Stimulated activated CD4-positive, alpha-beta T cell treated with anti-CD3 and anti-CD28 coated beads, Interleukin-1b, Interleukin-23, amount 100 ng/mL, for 24 hours (primary cell): ENCODE measurements around the gene SPECC1L.

Experiments
- DNase-seq, 4 experiments: peaks; one replicate each; pipeline ENCODE4 v3.0.0-alpha.2; 2020; ENCODE audit warnings: low read depth in 4 of 4, low spot score in 1 of 4

SPECC1L gene

DNA sequence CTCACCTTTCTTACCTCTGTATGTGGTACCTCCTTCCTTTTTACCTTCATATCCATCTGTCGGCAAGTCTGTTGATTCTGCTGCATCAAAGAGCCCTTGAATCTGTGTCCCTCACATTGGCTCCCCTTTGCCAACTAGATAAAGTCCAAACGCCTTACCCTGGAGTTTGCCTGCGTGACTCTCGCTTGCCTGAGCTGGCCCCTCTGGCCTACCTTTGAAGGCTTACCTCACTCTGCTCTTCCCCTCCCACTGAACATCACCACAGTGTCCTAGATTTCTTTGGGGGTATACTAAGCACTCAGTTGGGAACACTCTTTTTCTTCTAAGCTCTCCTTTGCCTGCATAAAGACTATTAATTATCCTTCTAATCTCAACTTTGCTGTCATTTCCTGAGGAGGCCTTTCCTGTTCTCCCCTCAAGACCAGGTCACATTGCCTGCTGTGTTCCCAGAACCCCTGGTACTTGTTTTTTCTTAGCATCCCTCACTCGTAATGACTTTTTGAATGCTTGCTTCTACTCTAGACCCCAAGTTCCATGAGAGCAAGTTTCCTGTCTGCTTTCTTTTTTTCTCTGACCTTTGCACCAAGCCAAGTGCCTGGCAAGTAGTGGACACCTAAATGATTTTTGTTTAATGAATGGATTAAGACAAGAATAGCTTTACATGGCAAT, 89.0 kb downstream of the SPECC1L start:
- DNase-seq = no peak

DNA sequence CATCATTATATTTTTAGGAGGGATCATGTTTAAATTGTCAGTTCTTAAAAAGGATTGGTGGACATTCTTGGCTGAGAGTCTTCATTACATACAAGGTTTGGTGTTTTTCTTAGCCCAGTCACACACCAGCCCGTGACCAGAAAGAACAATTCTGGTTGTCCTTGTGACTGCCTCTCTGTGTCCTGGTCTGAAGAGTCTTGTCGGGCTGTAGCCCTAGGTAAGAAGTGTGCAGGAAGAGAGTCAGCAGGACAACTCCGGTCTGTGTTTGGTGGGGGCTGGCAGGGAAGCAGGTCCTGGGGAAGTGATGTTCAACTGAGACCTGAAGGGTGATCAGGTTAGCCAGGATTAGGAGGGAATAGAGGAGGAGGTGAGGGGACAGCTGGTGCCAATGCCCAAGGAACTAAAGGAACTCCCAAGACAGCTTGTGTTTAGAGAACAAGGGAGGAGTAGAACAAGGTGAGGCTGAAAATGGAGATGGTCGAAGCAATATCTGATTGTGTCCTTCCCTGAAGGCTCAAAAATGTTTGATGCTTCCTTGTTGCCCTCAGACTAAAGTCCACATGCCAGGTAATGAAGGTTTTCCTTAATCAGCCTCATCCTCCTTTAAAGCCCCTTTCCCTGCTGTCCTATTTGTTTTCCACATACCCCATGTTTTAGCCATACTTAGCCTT, 91.5 kb downstream of the SPECC1L start:
- no peak for DNase-seq

GRCh38 chr22:24363243-24363642, 92.6 kb downstream of the SPECC1L start:
- no peak for DNase-seq

- DNase-seq = no peak
Observed at GRCh38 chr22:24366701-24367100, 96.1 kb downstream of the SPECC1L start.

DNA sequence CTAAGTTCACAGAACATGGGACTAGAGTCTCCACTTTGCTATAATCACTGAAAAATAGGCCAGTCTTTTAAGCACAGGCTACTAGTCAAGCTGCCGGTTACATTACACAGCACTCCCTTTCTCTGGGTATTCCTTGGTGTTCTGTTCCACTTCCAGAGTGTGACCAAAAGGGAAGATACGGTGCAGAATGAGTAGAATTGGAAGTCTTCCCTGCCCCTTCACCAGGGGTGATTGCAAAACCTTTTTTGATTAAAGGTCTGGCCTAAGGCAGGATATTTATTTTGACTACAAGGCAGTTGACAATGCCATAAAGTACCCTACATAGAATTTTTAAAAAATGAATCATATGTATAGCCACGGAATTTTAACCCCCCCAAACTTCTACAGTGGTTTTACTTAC, 97.2 kb downstream of the SPECC1L start:
- DNase-seq = no peak

DNA sequence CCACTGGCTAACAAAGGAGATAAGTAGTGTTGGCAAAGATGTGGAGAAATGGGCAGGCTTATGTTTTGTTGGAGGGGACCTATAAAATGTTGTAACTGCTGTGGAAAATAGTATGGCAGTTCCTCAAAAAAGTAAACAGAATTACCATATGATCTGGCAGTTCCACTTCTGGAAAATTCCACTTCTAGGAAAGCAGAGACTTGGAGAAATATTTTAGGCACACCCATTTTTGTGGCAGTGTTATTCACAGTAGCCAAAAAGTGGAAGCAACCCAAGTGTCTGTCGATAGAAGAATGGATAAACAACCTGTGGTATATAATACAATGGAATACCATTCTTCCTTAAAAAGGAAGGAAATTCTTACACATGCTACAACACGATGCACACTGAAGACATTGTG, 99.8 kb downstream of the SPECC1L start:
- no peak for DNase-seq

DNA sequence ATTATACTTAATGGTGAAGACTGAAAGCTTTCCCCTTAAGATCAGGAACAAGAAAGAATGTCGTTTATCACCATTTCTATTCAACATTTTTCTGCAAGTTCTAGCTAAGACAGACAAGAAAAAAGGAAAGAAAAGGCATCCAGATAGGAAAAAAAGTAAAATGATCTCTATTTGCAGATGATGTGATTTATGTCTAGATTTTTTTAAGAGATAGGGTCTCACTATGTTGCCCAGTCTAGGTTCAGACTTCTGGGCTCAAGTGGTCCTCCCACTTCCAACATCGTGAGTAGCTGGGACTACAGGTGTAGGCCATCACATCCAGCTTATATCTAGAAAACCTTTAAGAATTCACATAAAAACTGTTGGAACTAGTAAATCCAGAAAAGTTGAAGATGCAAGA, 105.4 kb downstream of the SPECC1L start:
- DNase-seq = no peak

GRCh38 chr22:24376586-24376985, 106.0 kb downstream of the SPECC1L start:
- DNase-seq = no peak

- DNase-seq = no peak
Observed at GRCh38 chr22:24379536-24379935, 108.9 kb downstream of the SPECC1L start.

DNA sequence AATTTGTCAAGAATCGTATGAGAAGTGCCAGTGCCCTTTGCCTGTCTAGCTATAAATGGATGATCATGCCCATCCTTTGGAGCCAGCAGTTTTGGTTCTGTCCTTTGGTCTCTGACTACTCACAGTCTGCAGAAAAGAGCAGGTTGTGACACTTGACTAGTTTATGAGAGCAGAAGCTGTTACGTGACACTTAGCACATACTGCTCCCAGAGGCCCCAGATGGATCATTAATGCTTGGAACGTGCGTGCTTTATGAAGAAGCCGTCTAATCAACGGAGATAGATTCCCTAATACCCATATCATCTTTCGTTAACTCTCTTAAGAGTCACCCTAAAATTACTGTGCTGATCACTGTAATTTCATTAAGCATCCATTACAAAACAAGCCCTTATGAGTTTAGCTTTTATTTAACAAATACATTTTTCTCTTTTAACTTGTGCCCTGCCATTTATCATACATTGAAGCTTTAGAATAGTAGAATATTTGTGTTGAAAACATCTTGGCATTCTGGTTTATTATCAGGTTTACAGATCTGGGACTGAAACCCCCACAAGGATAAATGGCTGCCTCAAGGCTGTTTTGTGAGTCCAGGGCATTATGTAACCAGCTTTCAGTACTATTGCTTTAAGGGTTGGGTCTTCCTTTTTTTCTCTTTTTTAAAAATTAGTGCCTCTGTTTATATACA, 109.7 kb downstream of the SPECC1L start:
- DNase-seq = no peak

DNA sequence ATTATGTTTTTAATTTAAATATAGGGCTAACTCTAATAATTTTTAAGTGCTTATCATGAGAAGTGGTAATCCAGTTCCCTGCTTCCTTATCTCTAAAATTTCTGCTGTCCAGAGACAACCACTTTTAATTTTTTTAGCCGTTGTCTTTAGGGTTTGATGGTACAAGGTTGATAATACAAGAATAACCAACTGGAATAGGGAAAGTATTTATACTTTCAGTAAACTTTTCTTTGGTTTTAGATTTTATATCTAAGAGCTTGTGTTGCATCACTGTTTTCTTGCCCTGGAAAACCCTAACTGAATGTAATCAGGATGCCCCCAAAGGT, 110.2 kb downstream of the SPECC1L start:
- no peak for DNase-seq

GRCh38 chr22:24383061-24383460, 112.4 kb downstream of the SPECC1L start:
- DNase-seq = no peak

GRCh38 chr22:24384131-24384530, 113.5 kb downstream of the SPECC1L start:
- no peak for DNase-seq

DNA sequence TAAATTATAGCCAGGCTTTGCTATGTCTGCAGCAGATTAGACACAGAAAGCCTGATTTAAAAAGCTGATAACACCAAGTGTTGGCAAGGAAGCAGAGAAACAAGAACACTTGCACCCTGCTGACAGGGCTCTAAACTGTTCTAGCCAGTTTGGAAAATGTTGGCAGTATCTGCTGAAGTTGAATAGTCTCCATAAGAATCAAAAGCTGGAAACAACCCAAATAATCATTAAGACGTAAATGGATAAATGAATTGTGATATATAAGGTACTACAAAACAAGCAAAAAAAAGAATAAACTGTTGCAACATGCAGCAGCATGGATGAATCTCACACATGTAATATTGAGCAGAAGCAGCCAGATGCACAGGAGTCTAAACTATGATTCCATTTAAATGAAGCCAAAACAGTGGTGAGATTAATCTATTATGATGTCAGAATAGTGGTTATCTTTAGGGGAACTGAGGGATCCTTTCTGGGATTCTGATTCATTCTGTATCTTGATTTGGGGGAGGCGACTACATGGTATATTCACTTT, 116.4 kb downstream of the SPECC1L start:
- DNase-seq = no peak

DNA sequence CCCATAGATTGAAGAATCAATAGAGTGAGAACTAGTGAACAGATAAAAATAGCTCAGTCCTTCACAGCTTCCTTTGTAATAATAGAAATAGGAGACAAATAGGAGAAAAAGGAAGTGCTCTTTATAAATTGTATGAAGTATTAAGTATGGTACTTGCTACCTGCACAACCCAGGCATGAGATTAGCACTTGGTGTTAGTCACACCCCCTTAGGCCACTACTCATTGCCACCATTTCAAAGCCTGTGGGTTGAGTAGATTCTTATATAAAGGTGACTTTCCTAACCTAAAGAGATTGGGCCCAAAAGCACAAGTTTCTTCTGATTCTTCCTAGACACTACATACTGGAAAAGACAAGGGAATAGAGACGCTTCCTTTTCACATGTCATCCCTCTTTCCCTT, 119.0 kb downstream of the SPECC1L start:
- DNase-seq = no peak

DNA sequence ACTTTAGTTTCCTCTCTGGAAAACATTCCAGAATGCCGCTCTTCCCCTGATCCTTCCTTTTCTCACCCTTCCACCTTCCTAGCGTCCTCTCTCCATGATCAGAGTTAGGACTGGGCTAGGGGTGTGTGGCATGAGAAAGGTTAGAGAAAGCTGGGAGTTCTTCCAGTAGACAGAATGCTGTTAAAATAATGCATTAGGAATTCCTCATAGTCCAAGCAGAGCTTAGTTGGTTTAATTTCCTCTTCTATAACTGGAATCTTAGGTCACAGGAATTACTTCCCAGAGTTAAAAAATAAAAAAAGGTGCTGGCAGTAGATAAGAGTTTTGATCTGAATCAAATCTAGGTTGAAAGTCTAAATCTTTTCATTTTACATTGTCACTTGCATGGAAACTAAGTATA, 119.5 kb downstream of the SPECC1L start:
- no peak for DNase-seq

DNA sequence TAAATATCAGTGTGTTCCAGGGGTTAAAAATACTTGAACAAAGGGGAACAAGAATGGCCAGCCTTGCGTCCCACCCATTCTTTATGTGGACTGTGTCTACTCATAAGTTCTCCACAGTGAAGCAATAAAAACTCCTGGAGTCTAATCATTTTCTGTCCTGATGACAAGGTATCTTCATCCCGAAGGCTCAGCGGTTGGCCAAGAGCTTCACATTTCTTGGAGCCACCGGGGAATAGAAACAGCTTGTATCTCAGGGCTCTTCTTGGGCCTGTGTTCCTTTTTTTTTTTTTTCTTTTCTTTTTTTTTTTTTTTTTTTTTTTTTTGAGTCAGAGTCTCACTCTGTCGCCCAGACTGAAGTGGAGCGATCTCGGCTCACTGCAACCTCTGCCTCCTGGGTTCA, 119.9 kb downstream of the SPECC1L start:
- no peak for DNase-seq

- no peak for DNase-seq
Observed at GRCh38 chr22:24391836-24392217, 121.2 kb downstream of the SPECC1L start.

GRCh38 chr22:24392218-24392931, 121.7 kb downstream of the SPECC1L start:
- no peak for DNase-seq

GRCh38 chr22:24393012-24393559, 122.5 kb downstream of the SPECC1L start:
- no peak for DNase-seq

DNA sequence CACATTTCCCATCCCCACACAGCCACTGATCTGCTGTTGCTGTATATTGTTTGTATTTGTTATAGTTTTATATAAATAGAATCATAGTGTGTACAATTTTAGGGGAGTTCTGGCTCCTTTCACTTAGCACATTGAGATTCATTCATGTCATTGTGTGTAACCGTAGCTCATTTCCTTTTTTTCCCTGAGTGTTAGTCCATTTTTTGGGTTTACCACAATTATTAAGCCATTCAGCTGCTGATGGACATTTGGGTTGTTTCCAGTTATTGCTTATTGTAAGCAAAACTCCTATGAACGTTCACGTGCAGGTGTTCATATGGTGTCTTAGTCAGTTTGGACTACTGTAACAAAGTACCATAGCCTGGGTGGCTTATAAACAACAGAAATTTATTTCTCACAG, 123.2 kb downstream of the SPECC1L start:
- no peak for DNase-seq
